Left ventricle myocardium inferior (tissue), 1 donor: Measurements from ENCODE around the gene ZNF750. TPM values are rescaled to one million over a fixed set of nuclear protein-coding genes. Genes with fewer than 3 reads are reported as not detected.
A peak's percentile ranks its signal among the peaks of the same experiment; 100 is the strongest.

Source experiments
- DNase-seq: peaks from one replicate; pipeline ENCODE4 v3.0.0-alpha.2; 2020
- H3K27ac ChIP-seq: fragments of 200-600 bp; replicated peaks from 2 replicates; pipeline ENCODE4 v1.8.0; 2021
- H3K27me3 ChIP-seq: fragments of 200-600 bp; 2 replicates; pipeline ENCODE4 v1.8.0; 2021; ENCODE audit warnings: low read depth
- H3K36me3 ChIP-seq: fragments of 200-600 bp; 2 replicates; pipeline ENCODE4 v1.8.0; 2021
- H3K4me1 ChIP-seq: fragments of 200-600 bp; 2 replicates; pipeline ENCODE4 v1.8.0; 2021
- H3K4me3 ChIP-seq: fragments of 200-600 bp; 2 replicates; pipeline ENCODE4 v1.8.0; 2021; ENCODE audit warnings: mild to moderate bottlenecking, moderate library complexity
- H3K9me3 ChIP-seq: fragments of 200-600 bp; replicated peaks from 2 replicates; pipeline ENCODE4 v1.8.0; 2021
- intact Hi-C: fragments of 100-400 bp; cut with micrococcal nuclease; formaldehyde crosslinking; loops from one replicate; pipeline ENCODE4 v1.11.0; 2022
- total RNA-seq: library from RNA; stranded (reverse); fragmentation: NEBNext Ultra II Directional; extraction: Animal tissue kit (Norgen Biotek cat#: 25700); gene quantifications from one replicate; pipeline ENCODE4 v1.2.1, GENCODE V29; 2021
- TF ChIP-seq, protein P1 (sequence below): fragments of 200-600 bp; IDR thresholded peaks from 2 replicates; pipeline ENCODE4 v1.8.0; 2021; ENCODE audit warnings: antibody characterized with exemption, mild to moderate bottlenecking, borderline replicate concordance
- donor health status: DM: no; HTN: yes; CAD: no; lungs with severe emphysema.

The ZNF750 gene
- total RNA-seq, 1 donor from 2014 or later: not detected

DNA sequence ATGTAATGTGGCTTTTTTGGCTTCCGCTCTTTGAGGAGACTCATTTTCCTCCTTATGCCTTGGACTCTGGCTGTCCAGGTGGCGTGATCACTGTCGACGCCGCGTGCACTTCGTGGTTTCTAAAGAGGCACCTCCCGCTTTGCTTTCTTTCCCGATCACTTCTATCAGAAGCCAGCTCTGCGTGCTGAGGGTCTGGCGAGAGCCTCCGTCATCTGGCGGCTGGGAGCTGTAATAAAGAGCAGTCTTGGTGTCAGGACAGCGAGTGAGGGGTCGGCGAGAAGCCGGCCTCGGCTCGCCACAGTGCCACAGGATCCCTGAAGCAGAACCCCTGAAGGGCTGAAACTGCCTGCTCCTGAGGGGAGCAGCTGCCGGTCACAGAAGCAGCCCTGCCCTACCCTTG is 7.4 kb downstream of the ZNF750 start:
- TF ChIP-seq, protein P1, sequence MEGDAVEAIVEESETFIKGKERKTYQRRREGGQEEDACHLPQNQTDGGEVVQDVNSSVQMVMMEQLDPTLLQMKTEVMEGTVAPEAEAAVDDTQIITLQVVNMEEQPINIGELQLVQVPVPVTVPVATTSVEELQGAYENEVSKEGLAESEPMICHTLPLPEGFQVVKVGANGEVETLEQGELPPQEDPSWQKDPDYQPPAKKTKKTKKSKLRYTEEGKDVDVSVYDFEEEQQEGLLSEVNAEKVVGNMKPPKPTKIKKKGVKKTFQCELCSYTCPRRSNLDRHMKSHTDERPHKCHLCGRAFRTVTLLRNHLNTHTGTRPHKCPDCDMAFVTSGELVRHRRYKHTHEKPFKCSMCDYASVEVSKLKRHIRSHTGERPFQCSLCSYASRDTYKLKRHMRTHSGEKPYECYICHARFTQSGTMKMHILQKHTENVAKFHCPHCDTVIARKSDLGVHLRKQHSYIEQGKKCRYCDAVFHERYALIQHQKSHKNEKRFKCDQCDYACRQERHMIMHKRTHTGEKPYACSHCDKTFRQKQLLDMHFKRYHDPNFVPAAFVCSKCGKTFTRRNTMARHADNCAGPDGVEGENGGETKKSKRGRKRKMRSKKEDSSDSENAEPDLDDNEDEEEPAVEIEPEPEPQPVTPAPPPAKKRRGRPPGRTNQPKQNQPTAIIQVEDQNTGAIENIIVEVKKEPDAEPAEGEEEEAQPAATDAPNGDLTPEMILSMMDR: no peak
- Histone ChIP-seq H3K4me1 (peaks cover 45% of the 10 kb centered on the region), H3K36me3 (no peaks in the 10 kb centered on the region), H3K27me3 (no peaks in the 10 kb centered on the region), H3K27ac (peak overlapping the region; percentile 84), H3K4me3 (peak overlapping the region; percentile 60), H3K9me3 (no peaks in the 10 kb centered on the region)
- intact Hi-C loops: no loop called here
- DNase-seq: no peak

DNA sequence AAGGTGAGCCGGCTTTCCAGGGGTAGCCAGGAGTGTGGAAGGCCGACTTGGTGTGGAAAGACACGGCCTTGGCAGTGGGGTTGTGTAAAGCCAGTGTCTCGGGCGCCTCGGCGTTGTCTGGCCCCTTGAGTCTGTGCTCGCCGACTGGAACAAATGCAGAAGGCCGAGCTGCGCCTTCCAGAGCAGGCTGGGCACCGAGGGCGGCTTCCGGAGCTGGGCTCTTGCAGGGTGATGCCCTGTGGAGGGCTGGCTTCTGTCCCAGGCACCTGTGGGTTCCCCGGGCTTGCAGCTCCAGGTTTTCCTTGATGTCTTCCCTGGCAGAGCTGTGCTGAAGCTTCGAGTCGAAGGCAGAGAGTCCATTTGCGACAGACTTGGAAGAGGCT is 8.0 kb downstream of the ZNF750 start:
- H3K27me3 ChIP-seq: no peaks in the 10 kb centered on the region
- peaks cover 39% of the 10 kb centered on the region for H3K4me1 ChIP-seq
- H3K9me3 ChIP-seq: no peaks in the 10 kb centered on the region
- no peak for DNase-seq
- TF ChIP-seq, protein P1: no peak
- H3K4me3 ChIP-seq: peak overlapping the region; percentile 60
- peak overlapping the region; percentile 84 for H3K27ac ChIP-seq
- intact Hi-C loops: no loop called here
- no peaks in the 10 kb centered on the region for H3K36me3 ChIP-seq

GRCh38 chr17:82831041-82831817 is 8.6 kb downstream of the ZNF750 start:
- peak overlapping the region; percentile 84 for H3K27ac ChIP-seq
- H3K27me3 ChIP-seq: no peaks in the 10 kb centered on the region
- H3K4me3 ChIP-seq: peak overlapping the region; percentile 60
- H3K36me3 ChIP-seq: no peaks in the 10 kb centered on the region
- H3K9me3 ChIP-seq: no peaks in the 10 kb centered on the region
- DNase-seq: no peak
- intact Hi-C loops: no loop called here
- H3K4me1 ChIP-seq: peaks cover 33% of the 10 kb centered on the region
- TF ChIP-seq, protein P1: no peak

GRCh38 chr17:82830249-82830661 is 9.6 kb downstream of the ZNF750 start:
- peak overlapping the region; percentile 60 for H3K4me3 ChIP-seq
- intact Hi-C loops: no loop called here
- TF ChIP-seq, protein P1: no peak
- no peaks in the 10 kb centered on the region for H3K9me3 ChIP-seq
- H3K27me3 ChIP-seq: no peaks in the 10 kb centered on the region
- H3K4me1 ChIP-seq: peaks cover 23% of the 10 kb centered on the region
- peak overlapping the region; percentile 84 for H3K27ac ChIP-seq
- DNase-seq: peak; percentile 88
- no peaks in the 10 kb centered on the region for H3K36me3 ChIP-seq

DNA sequence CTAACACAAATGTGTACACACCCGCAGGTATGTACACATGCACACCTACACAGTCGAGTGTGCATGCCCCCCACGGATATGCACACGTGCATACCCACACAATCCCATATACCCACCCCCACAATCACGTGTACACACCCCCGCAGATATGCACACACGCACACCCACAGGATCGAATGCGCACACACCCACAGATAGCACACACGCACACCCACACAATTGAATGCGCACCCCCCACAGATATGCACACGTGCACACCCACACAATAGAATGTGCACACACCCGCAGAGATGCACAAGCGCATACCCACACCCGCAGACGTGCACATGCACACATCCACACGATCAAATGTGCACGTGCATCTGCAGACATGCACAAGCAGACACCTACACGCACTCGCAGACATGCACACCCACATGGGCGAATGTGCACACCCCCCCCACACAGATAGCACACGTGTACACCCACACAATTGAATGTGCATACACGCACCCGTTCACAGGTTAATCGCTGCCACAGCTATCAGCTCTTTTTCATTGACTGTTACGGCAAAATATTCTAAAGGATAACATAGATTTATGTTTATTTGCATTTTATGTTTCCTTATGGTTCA is 10.8 kb downstream of the ZNF750 start:
- Histone ChIP-seq H3K4me3 (no peak overlapping the region), H3K9me3 (no peaks in the 10 kb centered on the region), H3K36me3 (no peaks in the 10 kb centered on the region), H3K27ac (no peak overlapping the region), H3K4me1 (peaks cover 18% of the 10 kb centered on the region), H3K27me3 (no peaks in the 10 kb centered on the region)
- no peak for DNase-seq
- intact Hi-C loops: no loop called here
- TF ChIP-seq, protein P1: no peak
